GM21526 (cell line): Measurements from ENCODE around the gene STXBP4.
"Not testable (repeated sequence)": the region's sequence is repeated elsewhere in the genome, so short reads cannot be mapped to it uniquely, and the experiment has no call there.

Source experiments
- ATAC-seq: cut with Tn5 transposase; IDR thresholded peaks from one replicate; pipeline ENCODE4 v1.9.1; 2021; ENCODE audit warnings: moderate library complexity; ENCODE audit not compliant: unreplicated experiment, low FRiP score

Gene STXBP4

DNA sequence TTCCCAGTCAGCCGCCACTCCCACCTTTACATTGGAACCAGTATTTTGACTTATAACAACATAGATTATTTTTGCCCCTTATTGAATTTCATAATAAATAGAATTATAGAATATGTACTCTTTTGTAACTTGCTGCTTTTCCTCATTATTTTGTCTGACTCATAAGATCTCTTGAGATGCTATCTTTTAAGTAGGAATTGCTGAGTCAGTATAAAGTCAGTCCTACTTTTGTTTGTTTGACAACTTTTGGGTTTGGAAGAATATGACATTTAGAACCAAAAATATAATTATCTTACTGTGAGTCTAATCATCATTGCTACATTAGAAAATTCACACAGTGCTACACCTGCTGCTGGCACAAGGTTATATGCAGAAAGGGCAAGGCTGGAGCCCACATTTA lies 69.7 kb downstream of the STXBP4 start:
- no peak for ATAC-seq

DNA sequence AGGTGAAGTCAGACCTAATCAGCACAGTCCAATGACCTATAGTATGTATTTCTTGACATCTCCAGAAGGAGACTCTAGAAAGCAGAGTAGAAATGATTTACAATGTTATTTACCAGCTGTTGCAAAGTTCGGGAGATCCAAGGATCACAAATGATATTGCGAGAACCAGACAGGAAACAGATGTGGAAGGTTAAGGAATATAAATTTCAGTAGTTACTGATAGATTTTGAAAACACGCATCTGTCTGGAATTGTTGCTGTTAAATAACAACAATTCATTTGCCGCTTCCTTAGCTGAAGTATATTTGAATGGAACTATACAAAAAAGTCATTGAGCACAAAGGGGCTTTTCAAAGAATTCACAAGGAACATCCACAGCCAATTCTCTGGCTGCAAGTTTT lies 72.0 kb downstream of the STXBP4 start:
- ATAC-seq = no peak

DNA sequence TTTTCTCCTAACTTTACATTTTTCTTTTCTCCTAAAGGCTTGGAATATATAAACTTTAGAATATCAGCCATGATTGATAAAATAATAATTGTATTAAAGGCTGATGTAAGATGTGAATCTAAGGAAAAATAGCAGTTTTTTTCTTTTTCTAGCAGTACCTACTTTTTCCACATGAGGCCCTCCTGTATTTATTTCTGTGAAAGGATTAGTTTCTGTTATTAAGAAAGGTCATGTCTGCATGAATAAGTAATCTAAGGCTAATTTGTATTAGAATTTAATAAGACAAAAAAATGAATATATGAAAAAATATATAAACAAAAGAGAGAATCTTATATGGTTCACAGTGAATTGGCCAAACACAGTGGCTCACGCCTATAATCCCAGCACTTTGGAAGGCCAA lies 85.3 kb downstream of the STXBP4 start:
- no peak for ATAC-seq

DNA sequence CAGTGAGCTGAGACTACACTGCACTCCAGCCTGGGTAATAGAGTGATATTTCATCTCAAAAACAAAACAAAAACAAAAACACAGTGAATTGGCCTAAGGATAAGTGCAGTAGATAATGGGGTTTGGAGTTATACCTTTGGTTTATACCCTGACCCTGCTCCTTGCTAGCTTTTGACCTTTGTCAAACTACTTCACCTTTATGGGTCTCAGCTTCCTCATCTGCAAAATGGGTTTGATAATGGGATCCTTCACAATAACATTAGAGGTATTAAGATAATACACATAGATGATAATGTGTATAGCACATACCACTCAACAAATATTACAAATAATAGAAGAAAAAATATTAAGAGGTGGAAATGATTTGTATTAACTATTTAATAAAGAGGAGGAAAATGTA lies 85.9 kb downstream of the STXBP4 start:
- ATAC-seq = no peak

DNA sequence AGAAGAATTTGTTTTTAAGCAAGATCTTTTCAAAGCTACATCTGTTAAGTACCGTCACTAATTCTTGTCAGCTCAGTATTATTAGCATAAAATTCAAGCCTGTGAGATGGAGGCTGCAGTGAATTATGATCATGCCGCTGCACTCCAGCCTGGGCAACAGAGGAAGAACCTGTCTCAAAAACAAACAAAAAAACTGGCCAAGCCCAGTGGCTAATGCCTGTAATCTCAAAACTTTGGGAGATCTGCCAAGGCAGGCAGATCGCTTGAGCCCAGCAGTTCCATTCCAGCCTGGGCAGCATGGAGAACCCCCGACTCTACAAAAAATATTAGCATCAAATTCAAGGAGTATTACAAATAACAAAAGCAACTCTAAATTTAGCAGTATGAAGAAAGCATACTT lies 88.0 kb downstream of the STXBP4 start:
- ATAC-seq = no peak

DNA sequence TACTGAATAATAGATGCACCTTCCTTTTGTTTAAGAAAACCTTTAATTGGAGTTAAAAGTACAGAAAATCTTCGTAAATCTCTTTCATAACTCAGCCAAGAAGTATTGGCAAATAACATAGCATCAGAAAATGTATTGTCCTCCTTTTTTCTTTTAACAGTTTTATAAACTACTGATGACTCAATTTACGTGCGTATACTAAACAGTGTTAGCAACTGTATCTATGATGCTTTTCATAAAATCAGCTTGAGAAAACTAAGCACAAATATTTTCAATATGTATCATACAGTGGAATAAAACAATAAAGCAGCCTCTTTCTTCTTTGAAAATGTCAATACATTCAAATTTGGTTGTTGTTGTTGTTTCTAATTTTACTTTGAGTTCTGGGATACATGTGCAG lies 88.6 kb downstream of the STXBP4 start:
- no peak for ATAC-seq

DNA sequence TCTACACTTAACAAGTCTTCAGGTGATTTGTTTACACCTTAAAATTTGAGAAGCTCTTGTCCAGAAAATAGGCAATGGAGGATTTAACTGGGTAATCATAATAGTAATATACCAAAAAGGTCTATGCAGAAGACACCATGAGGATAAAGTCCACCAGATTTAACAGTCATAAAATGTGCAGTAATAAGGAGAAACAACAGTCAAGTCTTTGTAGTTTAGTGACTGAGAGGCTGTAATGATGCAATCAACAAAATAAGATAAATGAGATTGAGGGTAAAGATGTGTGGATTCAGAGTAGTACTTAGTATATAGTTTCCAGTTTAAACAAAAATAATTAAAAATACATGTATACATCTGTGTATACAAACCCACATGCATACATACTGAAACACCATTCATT lies 91.2 kb downstream of the STXBP4 start:
- ATAC-seq = no peak

DNA sequence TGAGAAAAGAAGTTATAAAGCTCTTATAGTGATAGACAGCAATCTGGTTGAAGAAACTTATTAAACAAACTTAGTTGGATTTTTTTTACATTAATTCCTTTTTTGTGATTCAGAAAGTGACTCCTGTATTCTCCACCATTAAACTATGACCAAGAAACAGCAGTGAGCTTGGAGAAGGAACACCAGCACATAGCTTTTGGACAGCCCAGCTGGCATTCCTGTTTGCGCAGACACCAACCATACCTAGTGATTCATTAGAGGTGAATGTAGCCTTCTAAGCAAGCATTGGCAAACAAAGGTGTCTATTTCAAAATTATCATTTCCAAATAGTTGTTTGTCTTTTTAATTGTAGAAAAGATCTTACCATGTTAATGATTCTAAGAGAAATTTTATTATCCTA lies 94.4 kb downstream of the STXBP4 start:
- ATAC-seq = no peak

DNA sequence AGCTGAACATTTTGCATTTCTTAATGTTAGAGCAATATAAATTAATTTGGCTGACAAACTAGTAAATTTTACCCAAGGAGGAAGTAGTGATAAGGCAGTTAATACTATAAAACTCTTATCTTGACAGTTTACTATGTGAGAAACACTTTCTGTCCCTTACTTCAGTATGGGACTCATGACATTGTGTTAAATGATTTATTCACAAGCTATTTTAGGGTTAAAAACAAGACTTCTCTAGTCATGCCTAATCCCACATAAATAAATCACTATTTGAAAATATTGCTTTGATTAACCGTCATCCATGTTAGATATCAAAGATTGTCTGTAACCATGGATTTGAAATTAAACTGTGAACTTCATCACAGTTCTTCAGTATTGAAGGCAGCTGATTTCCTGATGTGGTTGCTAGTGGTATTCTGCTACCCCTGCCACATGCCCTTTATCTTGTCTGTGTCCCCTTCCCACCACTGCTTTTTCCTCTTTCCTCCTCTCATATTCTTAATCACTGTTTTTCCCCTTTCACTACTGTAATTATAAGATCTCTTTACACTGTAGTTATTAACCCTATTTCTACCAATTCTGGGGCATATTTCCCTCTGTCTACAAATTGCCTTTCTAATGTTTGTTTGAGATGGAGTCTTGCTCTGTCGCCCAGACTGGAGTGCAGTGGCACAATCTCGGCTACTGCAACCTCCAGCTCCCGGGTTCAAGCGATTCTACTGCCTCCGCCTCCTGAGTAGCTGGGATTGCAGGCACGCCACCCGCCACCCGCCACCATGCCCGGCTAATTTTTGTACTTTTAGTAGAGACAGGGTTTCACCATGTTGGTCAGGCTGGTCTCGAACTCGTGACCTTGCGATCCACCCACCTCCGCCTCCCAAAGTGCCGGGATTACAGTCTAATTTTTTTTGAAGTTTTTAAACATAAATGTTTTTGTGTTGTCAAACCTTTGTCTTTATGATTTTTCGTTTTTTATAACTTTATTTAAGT lies 95.6 kb downstream of the STXBP4 start:
- no peak for ATAC-seq

DNA sequence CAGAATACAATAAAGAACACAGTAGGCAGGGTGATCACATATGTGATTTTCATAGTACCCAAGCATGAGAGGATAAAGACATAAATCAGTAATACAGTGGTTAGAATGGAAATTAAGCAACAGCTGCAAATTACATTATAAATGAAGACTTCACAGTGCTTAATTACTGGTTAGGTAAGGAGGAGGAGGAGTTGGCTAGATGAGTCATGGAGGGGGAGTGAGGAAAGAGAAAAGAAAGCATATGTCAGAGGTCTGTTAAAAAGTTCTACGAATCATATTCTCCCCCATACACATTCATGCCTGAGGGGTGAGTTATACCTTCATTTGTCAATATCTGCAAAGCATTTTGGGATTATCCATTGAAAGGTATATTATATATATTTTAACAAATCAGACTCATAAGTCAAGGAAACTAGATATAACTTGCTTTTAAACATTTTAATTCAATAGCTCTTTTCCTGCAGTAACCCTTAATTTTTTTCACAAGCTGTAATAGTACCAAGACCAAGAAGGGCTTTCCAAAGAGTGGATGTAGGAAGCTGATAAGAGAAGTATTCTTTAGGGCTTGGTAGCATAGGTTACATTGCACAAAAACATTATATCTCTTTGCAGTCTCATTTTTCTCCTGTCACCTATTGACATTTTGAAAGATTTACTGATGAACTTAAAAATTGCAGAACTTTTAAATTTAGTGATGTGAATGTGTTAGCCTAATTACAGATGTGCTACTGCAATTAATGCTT lies 99.3 kb downstream of the STXBP4 start:
- no peak for ATAC-seq

DNA sequence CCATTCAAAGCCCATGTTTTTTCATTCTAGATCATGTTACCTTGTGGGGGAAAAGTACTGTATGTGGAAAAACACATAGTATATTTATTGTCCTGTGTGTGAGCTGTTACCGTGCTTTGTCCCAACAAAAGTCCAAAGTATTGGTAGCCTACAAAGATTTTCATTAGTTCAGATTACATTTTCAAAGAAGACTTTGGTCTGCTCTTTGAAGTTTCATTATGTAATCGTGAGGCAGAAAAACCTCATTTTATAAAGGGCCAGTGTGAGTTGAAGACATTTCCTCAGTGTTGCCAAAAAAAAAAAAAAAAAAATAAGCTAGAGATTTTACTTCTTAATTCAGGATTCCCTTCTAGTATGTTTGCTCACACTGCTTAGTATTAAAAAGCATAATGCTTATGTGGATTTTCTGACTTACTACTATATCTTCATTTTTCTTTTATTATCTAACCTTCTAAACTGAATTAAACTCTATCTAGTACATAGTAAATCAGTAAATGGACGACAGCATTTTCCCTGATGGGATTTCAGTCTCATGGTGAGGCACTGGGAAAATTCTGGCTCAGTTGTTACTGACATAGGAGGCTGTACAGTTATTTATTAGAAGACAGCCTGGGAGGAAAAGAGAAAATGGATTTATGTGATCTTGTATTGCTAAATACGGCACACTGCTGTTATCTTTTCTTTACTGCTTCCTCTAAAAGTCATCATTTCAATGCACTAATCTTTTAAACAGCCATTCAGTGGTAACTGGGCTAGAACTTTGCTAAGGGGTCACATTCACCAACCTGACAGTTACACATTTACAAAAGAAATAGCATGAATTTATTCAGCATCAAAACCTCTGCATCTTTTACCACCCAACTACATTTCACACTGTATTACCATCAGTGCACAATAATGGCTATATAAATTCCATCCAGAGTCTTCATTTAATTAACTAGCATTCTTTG lies 100.6 kb downstream of the STXBP4 start:
- ATAC-seq = no peak

DNA sequence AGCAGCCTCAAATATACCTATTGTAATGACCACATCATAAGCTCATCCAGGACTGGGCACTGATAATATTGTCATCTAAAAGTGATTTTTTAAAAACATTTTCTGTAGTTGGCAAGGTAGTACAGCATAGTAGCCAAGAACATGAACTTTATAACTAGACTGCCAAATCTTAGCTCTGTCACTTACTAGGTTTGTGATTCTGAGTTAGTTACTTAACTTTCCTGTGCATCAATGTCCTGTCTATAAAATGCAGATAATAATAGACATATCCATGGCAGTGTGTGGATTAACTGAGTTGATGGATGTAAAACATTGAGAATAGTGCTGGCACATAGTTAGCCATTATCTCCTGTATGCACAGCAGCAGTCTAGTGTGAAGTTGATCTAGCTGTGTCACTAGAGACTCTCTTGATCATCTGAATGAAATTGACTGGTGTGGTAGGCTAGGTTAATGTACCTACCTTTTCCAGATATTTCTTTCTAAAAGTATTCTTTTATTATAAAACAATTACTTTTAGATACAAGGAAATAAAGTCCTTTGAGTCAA lies 101.5 kb downstream of the STXBP4 start:
- no peak for ATAC-seq

DNA sequence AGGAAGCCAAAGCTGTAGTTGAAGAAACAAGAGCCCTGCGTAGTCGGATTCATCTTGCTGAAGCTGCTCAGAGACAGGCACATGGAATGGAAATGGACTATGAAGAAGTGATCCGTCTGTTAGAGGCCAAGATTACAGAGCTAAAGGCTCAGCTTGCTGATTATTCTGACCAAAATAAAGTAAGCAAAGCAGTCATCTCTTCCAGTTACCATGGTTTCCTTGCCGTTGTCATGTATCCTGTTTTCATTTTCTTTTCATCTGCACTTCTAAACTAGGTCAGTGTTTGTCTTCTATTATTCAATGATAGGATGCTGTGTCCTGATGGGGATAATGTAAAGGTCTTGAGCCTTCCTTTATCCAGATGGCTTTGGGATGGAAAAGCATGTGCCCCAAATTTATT lies 104.3 kb downstream of the STXBP4 start:
- ATAC-seq = no peak

DNA sequence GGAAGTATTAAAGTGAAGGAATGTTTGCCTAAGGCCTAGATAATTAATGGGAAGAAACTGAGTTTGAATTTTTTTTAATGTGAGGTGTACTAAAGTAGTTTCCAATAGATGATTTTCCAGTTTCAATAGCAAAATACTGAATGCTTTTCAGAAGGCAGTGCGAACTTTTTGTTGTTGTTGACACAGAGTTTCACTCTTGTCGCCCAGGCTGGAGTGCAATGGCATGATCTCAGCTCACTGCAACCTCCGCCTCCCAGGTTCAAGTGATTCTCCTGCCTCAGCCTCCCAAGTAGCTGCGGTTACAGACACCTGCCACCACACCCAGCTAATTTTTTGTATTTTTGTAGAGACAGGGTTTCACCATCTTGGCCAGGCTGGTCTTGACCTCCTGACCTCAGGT lies 104.9 kb downstream of the STXBP4 start:
- not testable (repeated sequence) for ATAC-seq

DNA sequence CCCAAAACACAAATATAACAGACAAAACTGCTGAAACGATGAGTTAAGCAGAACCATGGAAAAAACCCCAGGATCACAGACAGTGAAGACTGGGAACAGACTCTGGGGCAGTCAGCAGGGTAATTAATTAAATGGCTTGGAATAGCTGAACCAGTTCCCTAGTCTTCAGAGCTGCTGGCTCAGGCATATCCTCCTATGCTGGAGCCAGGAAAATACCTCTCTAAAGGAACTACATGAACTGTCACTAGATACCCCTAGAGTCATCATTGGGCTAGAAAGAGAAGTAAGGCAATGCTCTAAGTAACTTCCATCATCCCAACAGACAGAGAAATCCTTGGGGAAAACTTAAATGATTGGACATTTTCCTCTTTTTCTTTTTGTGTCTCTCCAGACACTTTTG lies 113.0 kb downstream of the STXBP4 start:
- no peak for ATAC-seq

DNA sequence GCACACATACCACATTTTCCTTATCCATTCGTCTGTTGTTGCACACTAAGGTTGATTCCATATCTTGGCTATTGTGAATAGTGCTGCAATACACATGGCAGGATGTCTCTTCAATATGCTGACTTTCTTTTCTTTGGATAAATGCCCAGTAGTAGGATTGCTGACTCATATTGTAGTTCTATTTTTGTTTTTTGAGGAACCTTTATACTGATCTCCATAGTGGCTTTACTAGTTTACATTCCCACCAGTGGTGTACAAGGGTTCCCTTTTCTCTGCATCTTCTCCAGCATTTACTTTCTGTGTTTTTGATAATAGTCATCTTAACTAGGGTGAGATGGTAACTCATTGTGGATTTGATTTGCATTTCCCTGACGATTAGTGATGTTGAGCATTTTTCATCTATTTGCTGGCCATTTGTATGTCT lies 118.1 kb downstream of the STXBP4 start:
- ATAC-seq = no peak

DNA sequence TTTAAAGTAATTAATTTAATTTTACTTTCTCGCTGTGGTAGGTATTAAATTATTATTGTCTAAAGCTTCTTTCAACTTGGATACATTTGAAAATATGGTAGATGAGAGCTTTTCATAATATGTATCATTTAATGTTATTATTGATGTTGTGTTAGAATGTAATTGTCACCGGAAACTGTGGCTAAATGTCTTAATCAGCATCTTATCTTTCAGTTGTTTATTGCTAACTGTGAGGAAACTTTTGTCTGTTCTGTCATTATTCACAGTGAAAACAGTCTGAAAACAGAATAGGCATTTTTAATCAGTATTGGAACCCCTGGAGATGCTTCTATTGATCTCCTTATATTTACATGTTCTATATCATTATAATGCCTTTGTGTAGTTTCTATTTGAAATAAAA lies 120.7 kb downstream of the STXBP4 start:
- ATAC-seq = no peak

DNA sequence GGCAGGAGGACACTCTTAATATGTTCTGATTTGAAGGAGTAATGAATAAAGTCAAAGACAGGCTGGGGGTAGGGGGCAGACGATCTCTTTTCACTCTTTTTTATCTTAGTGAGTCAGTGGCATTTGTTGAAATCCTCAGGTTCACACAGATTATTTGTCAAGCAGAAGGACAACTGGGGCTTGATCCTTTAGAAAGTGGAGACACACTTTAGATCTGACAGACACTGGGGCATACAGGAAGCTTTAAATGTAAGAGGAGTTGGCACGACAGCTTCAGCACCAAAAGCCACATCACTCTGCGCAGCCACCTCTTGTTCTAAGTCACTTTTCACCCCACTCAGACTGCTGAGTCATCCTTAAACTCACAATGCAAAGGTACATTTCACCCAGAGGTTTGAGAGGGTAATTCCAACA lies 121.5 kb downstream of the STXBP4 start:
- peak; percentile 98 for ATAC-seq

DNA sequence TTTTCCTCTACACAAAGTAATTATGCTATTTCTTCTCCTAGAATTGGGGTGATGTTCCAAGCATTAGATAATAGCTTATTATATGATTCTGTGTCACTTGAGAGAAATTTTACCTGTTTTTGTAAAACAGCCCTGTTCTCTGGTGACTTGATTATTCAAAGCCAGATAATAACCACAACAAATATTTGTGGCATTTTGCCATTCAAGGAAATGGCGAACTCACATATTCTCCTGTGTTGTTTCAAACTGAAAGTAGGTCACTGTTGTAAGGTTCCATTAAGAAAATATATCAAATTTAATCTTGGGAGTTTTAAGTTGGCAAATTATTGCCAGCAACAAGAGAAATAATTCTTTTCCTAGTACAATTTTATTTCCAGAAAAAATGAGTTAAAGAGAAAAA lies 124.8 kb downstream of the STXBP4 start:
- ATAC-seq = no peak

DNA sequence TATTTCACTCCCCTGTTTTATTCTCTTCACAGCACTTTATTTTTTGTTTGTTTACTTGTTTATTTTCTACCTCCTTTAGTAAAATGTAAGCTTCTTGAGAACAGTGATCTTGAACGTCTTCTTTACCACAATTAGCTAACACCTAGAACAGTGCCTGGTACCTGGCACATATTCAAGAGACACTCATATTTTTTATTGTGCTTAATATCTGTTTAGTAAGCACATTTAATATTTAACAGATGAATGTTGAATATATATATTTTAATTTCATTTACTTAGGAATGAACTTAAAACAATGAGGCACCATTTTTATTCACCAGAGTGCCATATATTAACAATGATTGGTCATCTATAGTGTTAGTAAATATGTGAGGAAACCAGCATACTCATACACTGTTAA lies 130.2 kb downstream of the STXBP4 start:
- no peak for ATAC-seq
